ENCODE measurements around the gene CNOT4. TPM values are rescaled to one million over a fixed set of nuclear protein-coding genes. Genes with fewer than 3 reads are reported as not detected.
"Not testable (repeated sequence)": the region's sequence is repeated elsewhere in the genome, so short reads cannot be mapped to it uniquely, and the experiment has no call there.

Gene CNOT4
- total RNA-seq, 4 donors from 2014 or later, result 25.6 to 36.8 (median 29.3) TPM

DNA sequence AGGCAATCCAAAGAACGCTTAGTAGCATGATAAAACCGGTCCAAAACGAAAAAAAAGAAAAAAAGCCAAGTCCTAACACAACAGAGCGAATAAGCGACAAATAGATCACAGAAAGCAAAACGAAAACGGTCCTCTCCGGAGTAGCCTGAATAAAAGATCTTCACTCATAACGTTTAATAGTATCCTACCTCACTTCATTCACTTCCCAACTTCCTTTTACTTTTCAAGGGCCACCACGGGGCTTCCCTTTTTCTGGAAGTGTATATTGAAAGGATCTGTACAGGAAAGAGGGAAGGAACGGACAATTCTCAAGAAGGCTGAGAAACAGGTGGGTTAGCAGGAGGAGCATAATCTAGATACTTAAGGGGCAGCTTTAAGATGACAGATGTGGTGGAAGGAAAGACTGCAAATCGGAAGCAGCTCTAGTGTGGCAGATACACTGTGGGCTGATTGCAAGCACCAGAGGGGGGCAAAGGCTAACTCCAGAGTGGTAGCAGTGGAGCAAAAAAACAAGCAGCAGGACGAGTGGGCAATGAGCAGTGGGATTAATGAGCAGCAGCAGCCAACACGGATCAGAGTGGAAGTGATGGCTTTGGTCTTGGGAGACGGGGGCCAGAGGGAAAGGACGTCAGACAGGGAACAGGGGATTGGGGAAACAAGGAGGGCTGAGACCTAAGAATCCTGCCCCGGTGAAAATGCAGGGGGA lies 866 bp downstream of the CNOT4 start:
- WGBS, 2 donors, result 1% methylated on average over 17 of the region's 17 CpGs
- Histone ChIP-seq H3K27ac (peak overlapping the region; percentile 91 to 93 (median 92)), H3K4me1 (peaks cover 20 to 23% of the 10 kb centered on the region in 2 donors), H3K27me3 (no peaks in the 10 kb centered on the region), H3K9me3 (no peaks in the 10 kb centered on the region), H3K36me3 (no peaks in the 10 kb centered on the region), H3K4me3 (replicated peaks in 1 of 3) (peak overlapping the region; percentile 46 to 93 (median 80))
- TF ChIP-seq, protein P1, sequence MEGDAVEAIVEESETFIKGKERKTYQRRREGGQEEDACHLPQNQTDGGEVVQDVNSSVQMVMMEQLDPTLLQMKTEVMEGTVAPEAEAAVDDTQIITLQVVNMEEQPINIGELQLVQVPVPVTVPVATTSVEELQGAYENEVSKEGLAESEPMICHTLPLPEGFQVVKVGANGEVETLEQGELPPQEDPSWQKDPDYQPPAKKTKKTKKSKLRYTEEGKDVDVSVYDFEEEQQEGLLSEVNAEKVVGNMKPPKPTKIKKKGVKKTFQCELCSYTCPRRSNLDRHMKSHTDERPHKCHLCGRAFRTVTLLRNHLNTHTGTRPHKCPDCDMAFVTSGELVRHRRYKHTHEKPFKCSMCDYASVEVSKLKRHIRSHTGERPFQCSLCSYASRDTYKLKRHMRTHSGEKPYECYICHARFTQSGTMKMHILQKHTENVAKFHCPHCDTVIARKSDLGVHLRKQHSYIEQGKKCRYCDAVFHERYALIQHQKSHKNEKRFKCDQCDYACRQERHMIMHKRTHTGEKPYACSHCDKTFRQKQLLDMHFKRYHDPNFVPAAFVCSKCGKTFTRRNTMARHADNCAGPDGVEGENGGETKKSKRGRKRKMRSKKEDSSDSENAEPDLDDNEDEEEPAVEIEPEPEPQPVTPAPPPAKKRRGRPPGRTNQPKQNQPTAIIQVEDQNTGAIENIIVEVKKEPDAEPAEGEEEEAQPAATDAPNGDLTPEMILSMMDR (IDR thresholded peaks at IDR 0.05), result no peak
- TF ChIP-seq POLR2A (IDR thresholded peaks at IDR 0.05), result no peak
- DNase-seq, result peak in 1 of 2 donors; percentile 18
- intact Hi-C loops (cut with DNase I), result no loop called here

DNA sequence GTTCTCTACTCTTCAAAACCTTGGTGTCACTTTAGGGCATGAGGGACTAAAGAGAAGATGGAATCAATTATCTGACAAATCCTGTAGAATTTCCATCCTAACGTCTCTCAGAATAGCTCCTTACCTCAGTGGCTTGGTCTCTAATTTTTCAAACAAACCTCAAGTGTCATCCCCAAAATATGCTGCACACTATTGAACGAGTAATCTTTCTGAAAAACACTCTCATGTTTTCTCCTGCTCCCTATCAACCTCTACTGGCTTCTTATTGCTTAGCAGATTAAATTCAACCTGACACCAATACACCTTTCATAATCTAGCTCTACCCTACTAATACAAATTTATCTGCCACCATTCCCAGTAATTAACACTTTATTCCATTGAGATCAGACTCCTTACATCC lies 8.5 kb downstream of the CNOT4 start:
- DNase-seq, result no peak
- Histone ChIP-seq H3K9me3 (no peaks in the 10 kb centered on the region), H3K36me3 (no peaks in the 10 kb centered on the region), H3K27ac (no peak overlapping the region), H3K27me3 (no peaks in the 10 kb centered on the region), H3K4me1 (peaks cover 3 to 23% of the 10 kb centered on the region in 2 donors), H3K4me3 (replicated peaks in 1 of 3) (no peak overlapping the region)
- TF ChIP-seq POLR2A (IDR thresholded peaks at IDR 0.05), result no peak
- TF ChIP-seq, protein P1 (IDR thresholded peaks at IDR 0.05), result no peak
- 86 to 93% methylated on average over 2 of the region's 2 CpGs for WGBS, 2 donors
- intact Hi-C loops (cut with DNase I), result no loop called here

DNA sequence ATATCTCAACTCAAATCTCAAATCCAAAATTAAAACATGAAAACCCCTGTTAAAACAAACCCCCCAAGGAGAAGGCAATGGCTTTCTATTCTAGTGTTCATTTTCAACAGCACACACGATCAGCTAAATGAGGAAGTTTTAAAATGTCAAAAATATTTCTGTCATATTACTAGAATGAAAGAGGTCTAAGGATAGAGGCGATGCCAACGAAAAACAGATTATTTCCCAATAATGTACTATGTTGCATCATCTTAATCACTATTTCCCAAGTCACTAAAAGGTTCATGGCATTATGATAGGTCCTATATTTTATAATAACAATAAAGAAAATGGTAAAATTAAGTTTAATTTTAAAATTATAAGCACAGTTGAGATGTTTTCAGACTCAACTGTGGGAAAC lies 10.1 kb downstream of the CNOT4 start:
- DNase-seq, result no peak
- Histone ChIP-seq H3K27ac (no peak overlapping the region), H3K27me3 (no peaks in the 10 kb centered on the region), H3K4me1 (peaks cover 0 to 19% of the 10 kb centered on the region in 2 donors), H3K9me3 (no peaks in the 10 kb centered on the region), H3K36me3 (no peaks in the 10 kb centered on the region), H3K4me3 (replicated peaks in 1 of 3) (no peak overlapping the region)
- TF ChIP-seq, protein P1 (IDR thresholded peaks at IDR 0.05), result no peak
- no peak for TF ChIP-seq POLR2A (IDR thresholded peaks at IDR 0.05)
- intact Hi-C loops (cut with DNase I), result no loop called here
- WGBS, 2 donors, result 81 to 85% methylated on average over 3 of the region's 3 CpGs

DNA sequence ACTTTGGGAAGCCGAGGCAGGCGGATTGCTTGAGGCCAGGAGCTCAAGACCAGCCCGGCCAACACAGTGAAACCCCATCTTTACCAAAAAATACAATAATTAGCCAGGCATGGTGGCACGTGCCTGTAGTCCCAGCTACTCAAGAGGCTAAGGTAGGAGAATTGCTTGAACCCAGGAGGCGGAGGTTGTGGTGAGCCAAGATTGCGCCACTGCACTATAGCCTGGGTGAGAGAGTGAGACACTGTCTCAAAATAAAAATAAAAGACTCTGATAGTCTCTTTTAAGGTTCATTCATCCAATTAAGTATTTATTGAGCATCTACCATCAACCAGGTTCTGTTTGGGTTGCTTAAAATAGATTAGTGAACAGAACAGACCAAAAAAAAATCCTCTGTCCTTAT lies 12.7 kb downstream of the CNOT4 start:
- H3K9me3 ChIP-seq; H3K4me3 ChIP-seq (replicated peaks in 1 of 3); intact Hi-C loops (cut with DNase I); DNase-seq; H3K36me3 ChIP-seq; H3K27me3 ChIP-seq; H3K27ac ChIP-seq: not testable (repeated sequence)
- peaks cover 7 to 25% of the 10 kb centered on the region in 2 donors for H3K4me1 ChIP-seq
- WGBS, 2 donors, result 90 to 96% methylated on average over 6 of the region's 6 CpGs

DNA sequence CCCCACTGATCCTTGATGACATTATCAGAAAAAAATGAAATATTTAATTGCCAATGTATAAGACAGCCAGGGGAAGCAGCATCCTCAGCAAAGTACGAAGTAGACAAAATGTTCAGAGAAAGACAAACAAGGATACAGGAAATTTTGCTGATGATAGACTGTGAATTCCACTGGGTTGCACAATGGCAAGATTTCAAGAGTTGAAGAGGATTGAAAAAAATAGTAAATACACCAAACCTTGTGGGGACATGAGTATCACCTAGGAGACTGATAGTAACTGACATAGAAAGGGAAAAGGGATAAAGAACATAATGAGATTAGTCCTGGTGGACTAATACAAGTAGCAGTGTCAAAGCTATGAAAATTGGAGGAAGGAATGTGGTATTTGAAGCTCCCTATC lies 16.5 kb downstream of the CNOT4 start:
- 68 to 77% methylated on average over 1 of the region's 1 CpG for WGBS, 2 donors

More for the DNA sequence above, 16.5 kb downstream of the CNOT4 start:
- no peak overlapping the region for H3K27ac ChIP-seq
- H3K9me3 ChIP-seq, result no peaks in the 10 kb centered on the region
- H3K4me3 ChIP-seq (replicated peaks in 1 of 3), result no peak overlapping the region
- intact Hi-C loops (cut with DNase I), result no loop called here
- H3K36me3 ChIP-seq, result no peaks in the 10 kb centered on the region
- peaks cover 7 to 20% of the 10 kb centered on the region in 2 donors for H3K4me1 ChIP-seq
- H3K27me3 ChIP-seq, result no peaks in the 10 kb centered on the region
- no peak for TF ChIP-seq POLR2A (IDR thresholded peaks at IDR 0.05)
- TF ChIP-seq, protein P1 (IDR thresholded peaks at IDR 0.05), result no peak
- DNase-seq, result no peak
